HepG2 (cell line): Measurements from ENCODE around the gene NRG2.

Experiments
- BCLAF1 ChIP-seq: fragments of 450-650 bp; IDR thresholded peaks from 2 replicates; pipeline ENCODE4 v1.6.1; 2017; ENCODE audit warnings: mild to moderate bottlenecking
- BRCA1 ChIP-seq: sonication (generic); formaldehyde crosslinking; IDR thresholded peaks from 2 replicates; pipeline ENCODE4 v1.4.0; 2020; ENCODE audit warnings: missing genetic modification reagents
- CTCF ChIP-seq: sonication (generic); formaldehyde crosslinking; IDR thresholded peaks from 2 replicates; pipeline ENCODE4 v1.5.0; 2020; ENCODE audit warnings: mild to moderate bottlenecking, missing genetic modification reagents, moderate library complexity
- NFIC ChIP-seq: IDR thresholded peaks from 2 replicates; pipeline ENCODE4 v1.6.1; 2012; ENCODE audit warnings: mild to moderate bottlenecking, low read length, inconsistent platforms
- NFYB ChIP-seq: sonication (generic); formaldehyde crosslinking; IDR thresholded peaks from 2 replicates; pipeline ENCODE4 v1.4.0; 2020; ENCODE audit warnings: missing genetic modification reagents
- PLSCR1 ChIP-seq: sonication (generic); formaldehyde crosslinking; IDR thresholded peaks from 2 replicates; pipeline ENCODE4 v1.5.0; 2020; ENCODE audit warnings: missing genetic modification reagents, mild to moderate bottlenecking, borderline replicate concordance
- RFX1 ChIP-seq: fragments of 450-650 bp; IDR thresholded peaks from 2 replicates; pipeline ENCODE4 v1.6.1; 2017
- ZNF318 ChIP-seq: sonication (generic); formaldehyde crosslinking; IDR thresholded peaks from 2 replicates; pipeline ENCODE4 v1.4.0; 2020; ENCODE audit warnings: mild to moderate bottlenecking, missing genetic modification reagents

DNA sequence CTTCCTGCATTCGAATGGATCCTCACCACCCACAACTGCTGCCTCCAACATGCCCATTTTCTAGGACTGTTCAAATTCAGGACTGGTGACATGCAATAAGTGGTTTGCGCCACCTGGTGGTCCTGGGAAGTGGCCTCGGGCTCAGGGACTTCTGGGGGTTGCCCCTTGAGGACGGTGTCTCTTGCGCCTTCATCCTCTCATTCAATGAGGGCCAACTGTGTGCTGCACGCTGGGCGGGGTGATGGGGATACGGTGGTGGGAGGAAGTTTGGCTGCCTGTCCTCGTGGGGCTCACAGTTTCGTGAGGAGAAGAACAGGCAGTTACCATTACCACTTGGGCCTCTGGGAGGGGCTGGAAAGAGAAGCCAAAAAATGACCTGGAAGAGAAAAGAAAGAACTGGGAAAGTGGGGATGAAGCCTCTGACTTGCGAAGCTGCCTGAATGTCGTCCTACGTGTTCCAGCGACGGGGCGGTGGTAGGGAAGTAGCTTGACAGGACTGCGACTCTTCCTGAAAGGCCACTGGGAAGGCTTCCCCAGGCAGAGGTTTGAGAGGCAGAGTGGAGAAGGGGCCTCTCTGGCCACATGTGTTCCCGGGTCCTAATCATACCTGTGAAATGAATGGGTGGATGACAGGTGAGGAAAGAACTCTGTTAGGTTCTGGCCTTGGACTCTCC lies 198.5 kb downstream of the NRG2 start:
- TF ChIP-seq BRCA1 (CRISPR knock-in tag) (no peak), CTCF (CRISPR knock-in tag) (peak; percentile 87), BCLAF1 (no peak), NFIC (no peak), RFX1 (no peak), ZNF318 (no peak), NFYB (CRISPR knock-in tag) (no peak), PLSCR1 (CRISPR knock-in tag) (no peak)
